Measurements from ENCODE around the gene DCAF8.
A peak's percentile ranks its signal among the peaks of the same experiment; 100 is the strongest.
"Not testable (repeated sequence)": the region's sequence is repeated elsewhere in the genome, so short reads cannot be mapped to it uniquely, and the experiment has no call there.

Gene DCAF8

GRCh38 chr1:160261893-160262794 lies at the start of gene DCAF8:
Gene DCAF8, minus strand, starts transcription at chr1:160262549. Its CDS starts 18,541 bp downstream, at chr1:160244008.
- DNase-seq, result peak; percentile 99

GRCh38 chr1:160309571-160309970 lies 47.2 kb upstream of the DCAF8 start:
- DNase-seq, result no peak

- DNase-seq, result no peak
These were observed 46.8 kb upstream of the DCAF8 start for GRCh38 chr1:160309185-160309557.

GRCh38 chr1:160308451-160309184 lies 46.3 kb upstream of the DCAF8 start:
- no peak for DNase-seq

- no peak for DNase-seq
These were observed 44.9 kb upstream of the DCAF8 start for GRCh38 chr1:160307118-160307791.

- no peak for DNase-seq
These were observed 37.8 kb upstream of the DCAF8 start for GRCh38 chr1:160300173-160300572.

GRCh38 chr1:160296036-160296435 lies 33.7 kb upstream of the DCAF8 start:
- DNase-seq, result no peak

GRCh38 chr1:160293020-160293968 lies 30.9 kb upstream of the DCAF8 start:
- no peak for DNase-seq

GRCh38 chr1:160291248-160292220 lies 29.2 kb upstream of the DCAF8 start:
- peak; percentile 62 for DNase-seq

- not testable (repeated sequence) for DNase-seq
These were observed 25.4 kb upstream of the DCAF8 start for GRCh38 chr1:160287769-160288168.

- DNase-seq, result no peak
These were observed 23.2 kb upstream of the DCAF8 start for GRCh38 chr1:160285506-160285905.

- DNase-seq, result peak; percentile 96
These were observed 22.5 kb upstream of the DCAF8 start, which contains the start of gene PEX19 for GRCh38 chr1:160284782-160285344. Gene PEX19, minus strand, starts transcription at chr1:160285133. Its CDS starts 9 bp downstream, at chr1:160285124.

- DNase-seq, result no peak
These were observed 22.0 kb upstream of the DCAF8 start for GRCh38 chr1:160284220-160284781.

- no peak for DNase-seq
These were observed 20.5 kb upstream of the DCAF8 start for GRCh38 chr1:160282807-160283206.

- DNase-seq, result no peak
These were observed 15.6 kb upstream of the DCAF8 start for GRCh38 chr1:160277987-160278386.

GRCh38 chr1:160277330-160277729 lies 15.0 kb upstream of the DCAF8 start:
- DNase-seq, result no peak

GRCh38 chr1:160271025-160271424 lies 8.7 kb upstream of the DCAF8 start:
- DNase-seq, result no peak

GRCh38 chr1:160267284-160267991 lies 5.1 kb upstream of the DCAF8 start:
- no peak for DNase-seq

- no peak for DNase-seq
These were observed 2.5 kb upstream of the DCAF8 start for GRCh38 chr1:160264795-160265307.
